IPS-18c (cell line): ENCODE data around the gene KAT7.
"Not testable (repeated sequence)": the region's sequence is repeated elsewhere in the genome, so short reads cannot be mapped to it uniquely, and the experiment has no call there.

Experiments
- H3K4me3 ChIP-seq: 2 replicates; pipeline ENCODE4 v1.7.0; 2013; ENCODE audit warnings: low read depth, mild to moderate bottlenecking, low read length, moderate library complexity; ENCODE audit not compliant: insufficient read depth
- H3K9me3 ChIP-seq: one replicate; pipeline ENCODE4 v1.6.1; 2013; ENCODE audit warnings: mild to moderate bottlenecking, low read length, moderate library complexity; ENCODE audit not compliant: control insufficient read depth, insufficient read depth

KAT7 gene

DNA sequence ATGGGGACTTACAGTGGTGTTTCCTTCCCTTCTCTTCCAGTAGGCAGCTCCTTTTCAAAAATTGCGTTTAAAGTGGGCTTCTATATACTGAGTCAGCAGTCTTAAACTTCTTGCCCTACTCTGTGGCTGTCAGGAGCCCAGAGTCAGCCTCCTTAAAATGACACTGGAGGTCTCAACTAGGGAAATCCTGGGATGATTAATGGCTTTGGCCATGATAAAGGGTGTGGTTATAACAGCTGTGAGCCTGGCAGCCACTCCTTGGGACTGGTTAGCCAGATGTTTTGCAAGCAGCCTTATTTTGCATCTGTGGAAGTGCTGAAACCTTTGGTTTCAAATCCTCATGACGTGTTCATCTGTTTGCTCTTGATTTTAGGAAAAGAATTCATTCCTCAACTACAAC, 34.3 kb downstream of the KAT7 start:
- H3K4me3 ChIP-seq = no peak overlapping the region
- no peaks in the 10 kb centered on the region for H3K9me3 ChIP-seq

DNA sequence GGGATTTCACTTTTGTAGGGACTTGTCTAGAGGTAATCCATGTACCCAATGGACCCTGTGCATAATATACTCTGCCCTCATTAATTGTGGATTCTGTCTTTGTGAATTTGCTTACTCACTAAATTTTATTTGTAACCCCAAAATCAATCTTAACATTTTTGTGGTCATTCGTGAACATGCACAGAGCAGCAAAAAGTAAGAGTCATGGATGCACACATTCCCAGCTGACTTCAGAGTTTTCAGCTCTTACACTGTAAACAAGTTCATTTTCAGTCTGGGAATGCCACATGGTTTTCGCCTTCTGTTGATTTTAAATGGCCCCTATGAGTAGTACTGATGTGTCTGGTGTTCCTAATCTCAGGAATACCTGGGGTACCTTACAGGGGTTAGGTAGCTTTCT, 35.1 kb downstream of the KAT7 start:
- Histone ChIP-seq H3K9me3 (no peaks in the 10 kb centered on the region), H3K4me3 (no peak overlapping the region)

DNA sequence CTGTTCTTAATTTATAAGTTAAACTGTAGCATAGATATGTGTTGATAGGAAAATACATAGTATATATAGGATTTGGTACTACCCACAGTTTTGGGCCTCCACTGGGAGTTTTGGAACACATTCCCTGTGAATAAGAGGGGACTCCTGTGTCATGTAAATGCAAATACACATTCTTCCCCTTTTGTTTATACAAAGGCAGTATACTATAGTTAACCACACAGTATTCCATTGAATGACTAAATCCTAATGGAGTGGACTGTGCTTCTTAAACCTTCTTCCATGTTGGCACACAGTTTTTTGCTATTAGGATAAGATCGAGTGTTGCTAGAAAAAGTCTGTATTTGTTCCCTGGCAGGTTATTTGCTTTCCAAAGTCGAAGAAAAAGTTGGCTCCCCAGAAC, 37.2 kb downstream of the KAT7 start:
- Histone ChIP-seq H3K9me3 (no peaks in the 10 kb centered on the region), H3K4me3 (no peak overlapping the region)

DNA sequence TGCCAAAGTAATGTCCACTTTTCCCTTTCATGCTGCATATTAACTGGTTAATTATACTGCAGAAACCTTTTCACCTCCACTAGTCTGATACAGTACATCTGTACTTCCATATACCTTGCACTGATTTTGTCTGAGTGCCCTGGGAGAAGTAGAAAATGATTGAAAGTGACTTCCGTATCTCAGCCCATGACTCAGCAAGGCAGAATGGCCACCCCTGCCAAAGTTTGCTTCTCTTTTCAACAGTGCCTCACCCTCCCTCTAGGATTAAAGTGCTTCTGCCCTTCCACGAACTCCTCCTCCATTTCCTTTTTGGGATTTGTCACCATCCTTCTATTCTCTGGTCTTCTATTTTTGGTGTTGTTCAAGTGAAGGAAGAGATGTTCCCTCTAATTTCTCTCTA, 39.8 kb downstream of the KAT7 start:
- H3K9me3 ChIP-seq, H3K4me3 ChIP-seq: not testable (repeated sequence)

DNA sequence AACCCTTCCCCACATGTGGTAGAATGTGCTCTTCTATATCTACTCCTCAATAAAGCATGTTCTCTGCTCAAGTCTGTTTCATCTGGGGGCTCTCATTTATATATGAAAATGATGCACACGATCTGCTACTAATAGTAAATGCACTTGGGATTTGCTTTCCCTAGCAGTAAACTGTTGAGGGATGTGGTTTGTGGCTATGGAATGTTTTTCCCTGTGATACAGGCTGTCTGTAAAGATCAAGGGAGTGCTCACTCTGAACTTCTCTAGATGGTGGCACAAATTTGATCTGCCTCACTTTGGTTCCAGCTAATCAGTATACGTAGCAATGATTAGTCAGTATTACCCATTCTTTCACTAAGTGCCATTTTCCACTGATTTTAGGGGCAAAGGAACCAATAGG, 40.5 kb downstream of the KAT7 start:
- Histone ChIP-seq H3K4me3 (no peak overlapping the region), H3K9me3 (peaks cover 2% of the 10 kb centered on the region)

DNA sequence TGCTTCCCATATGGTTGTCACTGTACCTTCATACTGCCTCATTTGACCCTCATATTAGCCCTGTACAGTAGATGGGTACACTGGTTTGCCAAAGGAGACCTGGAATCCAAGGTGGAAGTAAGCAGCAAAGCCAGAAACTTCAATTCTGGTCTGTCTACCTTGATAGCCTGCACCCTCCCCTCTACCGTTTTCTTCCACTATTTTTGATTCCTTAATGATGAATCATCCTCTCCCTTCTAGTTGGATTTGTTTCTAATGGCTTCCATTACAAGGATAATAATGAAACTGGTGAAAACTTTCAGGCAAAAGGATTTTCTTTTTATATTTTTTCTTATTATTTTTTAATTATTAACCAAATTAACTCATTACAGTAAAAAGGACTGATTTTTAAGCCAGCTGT, 42.1 kb downstream of the KAT7 start:
- Histone ChIP-seq H3K4me3 (no peak overlapping the region), H3K9me3 (peaks cover 2% of the 10 kb centered on the region)

DNA sequence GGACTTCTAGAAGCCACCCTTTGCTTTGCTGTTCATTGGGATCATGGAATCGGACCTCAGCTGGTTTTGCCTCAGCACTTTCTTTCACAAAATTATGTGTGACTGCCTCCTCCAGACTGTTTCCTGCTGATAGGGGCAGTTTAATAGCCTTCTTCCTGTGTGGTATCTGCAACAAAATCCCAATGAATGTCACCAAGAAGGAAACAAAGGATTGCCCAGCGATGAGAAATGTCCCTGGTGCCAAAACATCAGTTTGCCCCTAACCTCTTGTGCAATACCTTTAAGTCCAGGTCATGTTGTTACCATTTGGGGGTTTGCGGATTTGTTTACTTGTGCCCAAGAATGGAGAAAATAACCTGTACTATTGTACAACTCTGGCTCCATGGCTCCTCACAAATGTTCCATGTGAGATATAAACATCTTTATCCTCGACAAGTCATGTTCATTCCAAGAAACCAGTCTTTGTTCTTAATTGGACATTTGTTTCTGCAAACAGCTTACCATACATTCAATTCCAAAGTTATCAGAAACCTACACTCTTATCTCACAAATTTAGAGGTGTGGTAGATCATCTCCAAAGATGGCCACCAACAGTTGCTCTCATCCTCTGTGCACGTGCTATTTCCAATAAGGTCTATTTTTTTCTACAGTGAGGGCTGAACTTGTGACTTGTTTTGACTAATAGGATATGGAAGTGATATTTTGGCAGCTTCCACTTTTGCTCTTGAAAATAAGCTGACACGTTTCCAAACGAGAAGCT, 44.5 kb downstream of the KAT7 start:
- Histone ChIP-seq H3K9me3 (peaks cover 2% of the 10 kb centered on the region), H3K4me3 (no peak overlapping the region)

DNA sequence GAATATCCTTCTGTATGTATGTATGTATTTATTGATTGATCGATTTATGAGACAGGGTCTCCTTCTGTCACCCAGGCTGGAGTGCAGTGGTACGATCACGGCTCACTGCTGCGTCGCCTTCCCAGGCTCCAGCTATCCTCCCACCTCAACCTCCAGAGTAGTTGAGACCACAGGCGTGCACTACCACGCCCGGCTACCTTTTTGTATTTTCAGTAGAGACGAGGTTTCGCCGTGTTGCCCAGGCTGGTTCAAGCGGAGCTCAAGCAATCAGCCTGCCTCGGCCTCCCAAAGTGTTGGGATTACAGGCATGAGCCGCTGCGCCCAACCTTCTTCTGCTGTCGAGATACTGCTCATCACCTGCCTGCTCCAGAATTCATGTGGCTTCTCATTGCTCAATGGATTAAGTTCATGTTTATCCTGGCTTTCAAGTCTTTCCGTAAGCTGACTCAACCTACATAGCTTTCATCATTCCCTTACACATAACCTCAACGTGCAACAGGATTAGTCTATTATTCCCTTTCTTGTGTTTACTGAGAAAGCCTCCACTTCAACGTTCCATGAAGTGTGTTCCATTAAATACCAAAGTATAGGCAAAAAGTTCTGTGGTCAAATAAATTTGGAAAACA, 45.8 kb downstream of the KAT7 start:
- no peak overlapping the region for H3K4me3 ChIP-seq
- H3K9me3 ChIP-seq = peaks cover 2% of the 10 kb centered on the region

DNA sequence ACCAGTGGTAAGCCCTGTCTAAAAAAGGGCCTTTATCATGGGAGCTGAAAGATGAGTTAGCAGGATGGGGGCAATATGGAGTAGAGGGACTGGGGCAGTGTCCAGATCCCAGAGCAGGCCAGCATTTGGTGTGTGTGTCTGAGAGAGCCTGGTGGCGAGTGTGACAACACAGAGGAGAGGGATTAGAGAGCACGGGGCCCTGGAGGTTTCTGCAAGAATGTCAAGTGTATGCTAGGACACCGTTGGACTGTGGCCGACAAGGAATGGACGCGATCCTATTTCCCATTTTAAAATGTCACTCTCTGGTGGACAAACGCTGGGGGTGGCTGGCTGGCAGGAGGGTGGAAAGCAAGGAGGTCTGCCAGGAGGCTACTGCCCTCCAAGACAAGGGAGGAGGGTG, 47.0 kb downstream of the KAT7 start:
- Histone ChIP-seq H3K4me3 (no peak overlapping the region), H3K9me3 (peaks cover 2% of the 10 kb centered on the region)

DNA sequence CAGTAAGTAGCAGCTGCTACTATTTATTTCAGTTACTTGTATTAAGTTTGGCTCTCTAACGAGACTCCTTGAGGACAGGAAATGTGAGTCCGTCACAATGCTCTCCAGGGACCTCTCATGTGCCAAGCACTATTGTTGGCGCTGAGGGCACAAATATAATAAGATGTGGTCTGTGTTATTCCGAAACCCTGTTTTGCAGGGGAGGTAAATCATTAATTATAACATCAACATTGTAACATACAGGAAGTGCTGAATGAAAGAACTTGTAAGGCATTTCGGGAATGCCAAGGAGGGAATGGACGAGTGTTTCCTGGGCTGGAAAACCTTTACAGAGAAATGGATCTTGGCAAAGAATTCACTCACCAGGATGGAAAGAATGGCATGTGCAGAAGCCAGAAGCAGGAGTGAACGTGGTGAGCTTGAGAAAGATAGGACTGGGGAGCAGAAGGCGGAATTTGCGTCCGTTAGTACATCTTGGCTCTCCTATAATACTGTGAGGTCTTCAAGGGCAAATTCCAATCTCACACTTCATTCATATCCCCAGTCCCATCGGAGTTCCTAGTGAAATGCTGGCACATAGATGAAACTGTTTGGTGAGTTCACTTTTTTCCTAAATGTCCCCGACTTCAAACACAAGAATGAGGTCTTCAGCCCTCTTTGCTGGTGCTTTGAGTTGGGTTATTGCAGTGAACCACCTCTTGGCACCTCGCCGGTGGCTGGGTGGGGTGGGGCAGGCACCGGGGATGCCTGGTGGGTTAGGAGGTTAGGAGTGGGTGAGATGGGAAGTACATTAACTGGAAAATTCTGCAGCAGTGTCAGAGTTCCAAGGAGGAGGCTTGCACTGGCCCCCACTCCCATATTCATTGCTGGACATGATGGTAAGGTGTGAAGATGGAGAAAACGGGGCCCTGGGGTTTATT, 47.9 kb downstream of the KAT7 start:
- Histone ChIP-seq H3K4me3 (no peak overlapping the region), H3K9me3 (no peaks in the 10 kb centered on the region)

DNA sequence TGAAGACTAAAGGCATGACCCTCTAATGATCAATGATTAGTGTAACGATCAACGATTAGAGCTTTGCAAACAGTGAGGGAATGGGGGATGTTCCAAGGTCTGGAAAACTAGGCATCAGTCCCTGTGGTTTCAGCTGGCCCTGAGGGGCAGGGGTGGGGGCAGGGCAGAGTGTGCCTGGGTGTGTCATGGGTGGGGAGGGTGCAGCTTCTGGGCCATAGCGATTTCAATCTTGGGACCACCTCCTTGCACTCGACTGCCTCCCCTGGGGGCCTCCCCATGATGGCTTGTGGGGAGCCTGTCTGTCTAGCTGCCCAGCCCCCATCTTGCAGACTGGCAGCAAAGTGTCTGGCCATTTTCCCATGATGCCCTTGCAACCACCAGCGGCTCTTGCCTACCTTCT, 51.0 kb downstream of the KAT7 start:
- H3K4me3 ChIP-seq = no peak overlapping the region

DNA sequence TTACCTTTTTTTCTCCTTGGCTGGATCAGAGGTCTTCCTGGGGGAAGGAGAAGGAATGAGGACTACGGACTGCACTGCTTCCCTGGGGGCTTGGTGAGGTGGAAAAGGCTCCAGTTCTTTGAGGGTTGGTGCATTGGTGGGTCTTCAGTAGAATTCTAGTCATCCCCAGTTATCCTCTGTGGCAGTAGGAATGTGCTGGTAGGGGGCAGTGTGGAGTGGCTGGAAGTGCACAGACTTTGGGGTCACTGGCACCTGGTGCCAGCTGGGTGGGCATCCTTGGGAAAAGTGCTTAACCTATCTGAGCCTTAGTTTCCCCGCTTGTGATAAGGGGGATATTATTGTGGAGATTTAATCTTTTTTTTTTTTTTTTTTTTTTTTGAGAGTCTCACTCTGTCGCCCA, 53.1 kb downstream of the KAT7 start:
- Histone ChIP-seq H3K9me3 (peaks cover 2% of the 10 kb centered on the region), H3K4me3 (no peak overlapping the region)

More for the DNA sequence above, 51.0 kb downstream of the KAT7 start:
- H3K9me3 ChIP-seq = no peaks in the 10 kb centered on the region

DNA sequence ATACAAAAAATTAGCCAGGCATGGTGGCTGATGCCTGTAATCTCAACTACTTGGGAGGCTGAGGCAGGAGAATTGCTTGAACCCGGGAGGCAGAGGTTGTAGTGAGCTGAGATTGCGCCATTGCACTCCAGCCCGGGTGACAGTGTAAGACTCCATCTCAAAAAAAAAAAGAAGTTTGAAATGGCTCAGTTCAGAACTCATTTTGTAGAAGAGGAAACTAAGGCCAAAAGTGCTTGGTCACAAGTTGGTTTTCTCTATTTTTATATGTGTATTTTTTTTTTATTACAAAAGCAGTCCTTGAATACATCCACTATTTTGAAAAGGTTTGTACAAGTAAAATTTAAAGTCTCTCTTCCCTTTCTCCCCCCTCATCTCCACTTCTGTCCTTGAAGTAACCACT, 53.9 kb downstream of the KAT7 start:
- Histone ChIP-seq H3K4me3 (no peak overlapping the region), H3K9me3 (peaks cover 2% of the 10 kb centered on the region)

DNA sequence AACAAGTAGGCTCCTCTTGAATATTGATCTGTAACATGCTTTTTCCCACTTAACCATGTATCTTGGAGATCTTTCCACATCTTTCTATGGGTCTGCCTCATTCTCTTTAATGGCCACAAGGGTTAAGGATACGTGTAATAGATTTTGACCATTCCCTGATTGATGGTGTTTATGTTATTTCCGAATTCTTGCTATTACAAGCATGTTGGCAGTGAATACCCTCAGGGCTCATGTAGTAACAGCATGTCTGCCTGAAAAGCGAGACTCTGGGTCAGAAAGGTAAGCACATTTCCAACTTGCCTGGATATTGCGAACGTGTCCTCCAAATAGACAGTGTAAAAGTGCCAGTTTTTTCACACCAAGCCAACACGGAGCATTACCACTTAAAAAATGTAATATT, 54.4 kb downstream of the KAT7 start:
- Histone ChIP-seq H3K9me3 (peaks cover 2% of the 10 kb centered on the region), H3K4me3 (no peak overlapping the region)

DNA sequence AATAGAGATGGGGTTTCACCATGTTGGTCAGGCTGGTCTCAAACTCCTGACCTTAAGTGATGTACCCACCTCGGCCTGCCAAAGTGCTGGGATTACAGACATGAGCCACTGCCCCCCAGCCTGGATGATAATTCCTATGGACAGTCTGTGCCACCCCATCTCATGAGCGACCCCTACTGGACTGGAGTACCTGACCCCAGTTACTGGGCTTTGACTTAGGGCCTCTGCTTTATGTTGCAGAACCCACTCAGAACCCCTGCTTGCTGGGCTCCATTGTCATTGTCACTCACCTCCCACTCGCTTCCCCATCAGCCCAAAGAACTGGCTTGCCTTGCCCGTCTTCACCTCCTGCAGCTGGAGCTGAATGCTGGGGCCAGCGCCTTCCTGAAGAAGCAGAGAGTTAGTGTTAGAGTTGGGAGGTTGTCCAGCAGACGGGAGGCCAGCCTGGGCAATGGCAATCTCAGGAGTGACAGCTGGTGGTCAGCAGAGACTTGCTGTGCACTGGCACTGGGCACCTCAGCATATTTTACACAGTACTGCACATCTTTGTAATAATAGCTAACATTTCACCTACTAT, 55.4 kb downstream of the KAT7 start:
- Histone ChIP-seq H3K9me3 (peaks cover 2% of the 10 kb centered on the region), H3K4me3 (no peak overlapping the region)

DNA sequence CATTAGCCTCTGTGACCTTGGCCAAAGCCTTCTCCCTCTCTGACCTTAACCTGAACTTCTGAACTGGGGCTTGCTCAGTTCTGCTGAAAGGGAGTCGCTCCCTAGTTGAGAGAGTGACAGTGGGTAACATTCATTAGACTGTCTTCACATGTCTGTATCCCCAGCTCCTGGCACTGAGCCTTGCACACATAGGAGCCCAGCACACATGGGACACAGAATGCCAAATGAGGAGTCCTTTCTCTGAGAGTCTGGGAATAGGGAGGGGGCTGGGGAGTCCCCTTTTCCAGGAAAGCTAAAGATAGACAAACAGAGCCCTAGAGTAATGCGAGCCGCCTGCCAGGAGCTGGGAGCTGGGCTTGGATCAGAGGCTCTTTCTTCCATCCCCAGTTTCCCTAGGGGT, 56.8 kb downstream of the KAT7 start:
- H3K4me3 ChIP-seq = no peak overlapping the region
- peaks cover 2% of the 10 kb centered on the region for H3K9me3 ChIP-seq

DNA sequence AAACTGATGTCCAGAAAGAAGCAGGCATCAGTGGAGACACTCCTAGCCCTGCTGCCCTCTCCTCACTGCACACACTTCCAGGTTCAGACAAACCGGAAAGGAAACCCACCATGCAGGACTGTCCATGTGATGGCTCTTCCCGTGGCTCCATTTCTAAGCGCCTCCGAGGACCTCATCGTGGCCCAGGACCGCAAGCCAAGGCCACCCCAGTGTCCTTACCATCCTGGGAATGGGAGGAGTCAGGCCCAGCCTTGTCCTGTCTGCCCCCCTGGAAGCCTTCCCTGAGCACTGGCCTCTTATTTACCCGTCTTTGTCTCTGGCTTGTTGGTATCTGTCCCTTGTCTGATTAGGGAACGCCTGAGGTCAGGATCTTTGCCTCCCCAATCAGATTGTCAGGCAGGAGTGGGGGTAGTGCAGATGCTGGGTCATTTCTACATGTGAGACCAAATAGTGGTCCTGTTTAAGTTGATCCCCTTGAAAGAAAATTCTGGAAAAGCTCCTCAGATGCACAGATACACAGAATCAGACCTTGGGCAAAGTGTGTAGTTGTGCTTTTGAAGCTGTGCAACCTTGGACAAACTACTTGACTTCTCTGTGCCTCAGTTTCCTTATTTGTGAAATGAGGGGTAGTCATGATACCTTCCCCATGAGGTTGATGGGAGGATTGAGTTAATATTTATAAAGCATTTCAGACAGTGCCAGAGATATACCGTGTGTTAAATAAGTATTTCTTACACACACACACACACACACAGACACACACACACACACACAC, 58.6 kb downstream of the KAT7 start:
- Histone ChIP-seq H3K4me3 (no peak overlapping the region), H3K9me3 (peaks cover 5% of the 10 kb centered on the region)
